GM18498 (cell line): Measurements from ENCODE around the gene FANCI.
"Not testable (repeated sequence)": the region's sequence is repeated elsewhere in the genome, so short reads cannot be mapped to it uniquely, and the experiment has no call there.

Experiments used
- ATAC-seq: cut with Tn5 transposase; IDR thresholded peaks from one replicate; pipeline ENCODE4 v1.9.1; 2021; ENCODE audit warnings: mild to moderate bottlenecking, moderate library complexity; ENCODE audit not compliant: unreplicated experiment

Gene FANCI

GRCh38 chr15:89221543-89221942 is 22.2 kb upstream of the FANCI start, which contains the start of gene RLBP1:
TSS of gene RLBP1 (minus strand) at chr15:89221579. CDS start at chr15:89218975, 2,604 bp downstream.
- ATAC-seq: no peak

- ATAC-seq: no peak
Measured at GRCh38 chr15:89225588-89225987, 18.2 kb upstream of the FANCI start.

- ATAC-seq: no peak
Measured at GRCh38 chr15:89226359-89227221, 17.2 kb upstream of the FANCI start.

GRCh38 chr15:89227425-89227824 is 16.4 kb upstream of the FANCI start:
- no peak for ATAC-seq

- ATAC-seq: no peak
Measured at GRCh38 chr15:89230277-89230676, 13.5 kb upstream of the FANCI start.

GRCh38 chr15:89231832-89232231 is 11.9 kb upstream of the FANCI start:
- no peak for ATAC-seq

- ATAC-seq: not testable (repeated sequence)
Measured at GRCh38 chr15:89239883-89240810, 3.6 kb upstream of the FANCI start.

- no peak for ATAC-seq
Measured at GRCh38 chr15:89243046-89243690, 611 bp upstream of the FANCI start.

GRCh38 chr15:89244574-89244903 is 760 bp downstream of the FANCI start:
- peak; percentile 23 for ATAC-seq

- no peak for ATAC-seq
Measured at GRCh38 chr15:89247446-89247845, 3.7 kb downstream of the FANCI start.

GRCh38 chr15:89248584-89248983 is 4.8 kb downstream of the FANCI start:
- ATAC-seq: no peak

GRCh38 chr15:89250142-89250541 is 6.4 kb downstream of the FANCI start:
- ATAC-seq: not testable (repeated sequence)

GRCh38 chr15:89277281-89277680 is 33.5 kb downstream of the FANCI start:
- not testable (repeated sequence) for ATAC-seq

GRCh38 chr15:89278307-89278706 is 34.5 kb downstream of the FANCI start:
- ATAC-seq: no peak

- no peak for ATAC-seq
Measured at GRCh38 chr15:89282631-89283030, 38.9 kb downstream of the FANCI start.

- ATAC-seq: no peak
Measured at GRCh38 chr15:89283201-89283600, 39.4 kb downstream of the FANCI start.

- ATAC-seq: no peak
Measured at GRCh38 chr15:89291934-89292438, 48.2 kb downstream of the FANCI start.

- no peak for ATAC-seq
Measured at GRCh38 chr15:89293012-89293411, 49.2 kb downstream of the FANCI start.

- ATAC-seq: no peak
Measured at GRCh38 chr15:89299896-89300295, 56.1 kb downstream of the FANCI start.

GRCh38 chr15:89301304-89302089 is 57.7 kb downstream of the FANCI start:
- no peak for ATAC-seq
